Stimulated activated CD8-positive, alpha-beta memory T cell treated with anti-CD3 and anti-CD28 coated beads, Interleukin-7, amount 100 ng/mL, for 24 hours (primary cell): ENCODE data around the gene ATP8A1.

Experiments used
- DNase-seq: peaks from one replicate; pipeline ENCODE4 v3.0.0-alpha.2; 2020; ENCODE audit warnings: low read depth

Gene ATP8A1

GRCh38 chr4:42364266-42365053 lies 292.4 kb downstream of the ATP8A1 start:
- DNase-seq, result no peak

- DNase-seq, result no peak
These were observed 293.3 kb downstream of the ATP8A1 start for GRCh38 chr4:42363614-42364013.

GRCh38 chr4:42362591-42362990 lies 294.3 kb downstream of the ATP8A1 start:
- DNase-seq, result no peak

- no peak for DNase-seq
These were observed 295.4 kb downstream of the ATP8A1 start for GRCh38 chr4:42361456-42361855.

- no peak for DNase-seq
These were observed 296.6 kb downstream of the ATP8A1 start for GRCh38 chr4:42360256-42360669.

- DNase-seq, result no peak
These were observed 297.2 kb downstream of the ATP8A1 start for GRCh38 chr4:42359711-42360110.
